GM20431 (cell line): Measurements from ENCODE around the gene EOLA1.
"Not testable (repeated sequence)": the region's sequence is repeated elsewhere in the genome, so short reads cannot be mapped to it uniquely, and the experiment has no call there.

Experiments used
- in situ Hi-C: fragments of 300-500 bp; cut with MseI, MboI; formaldehyde crosslinking; loops from one replicate; pipeline ENCODE4 v1.15.0; 2020; ENCODE audit warnings: low sequenced_read_pairs; ENCODE audit not compliant: unreplicated experiment

EOLA1 gene

GRCh38 chrX:149512225-149512885 is 28.5 kb upstream of the EOLA1 start:
- in situ Hi-C loops, result loop anchor here (25.0 kb wide), 1 partner anchor 125 kb away; the partner anchor contains the start of gene TMEM185A

DNA sequence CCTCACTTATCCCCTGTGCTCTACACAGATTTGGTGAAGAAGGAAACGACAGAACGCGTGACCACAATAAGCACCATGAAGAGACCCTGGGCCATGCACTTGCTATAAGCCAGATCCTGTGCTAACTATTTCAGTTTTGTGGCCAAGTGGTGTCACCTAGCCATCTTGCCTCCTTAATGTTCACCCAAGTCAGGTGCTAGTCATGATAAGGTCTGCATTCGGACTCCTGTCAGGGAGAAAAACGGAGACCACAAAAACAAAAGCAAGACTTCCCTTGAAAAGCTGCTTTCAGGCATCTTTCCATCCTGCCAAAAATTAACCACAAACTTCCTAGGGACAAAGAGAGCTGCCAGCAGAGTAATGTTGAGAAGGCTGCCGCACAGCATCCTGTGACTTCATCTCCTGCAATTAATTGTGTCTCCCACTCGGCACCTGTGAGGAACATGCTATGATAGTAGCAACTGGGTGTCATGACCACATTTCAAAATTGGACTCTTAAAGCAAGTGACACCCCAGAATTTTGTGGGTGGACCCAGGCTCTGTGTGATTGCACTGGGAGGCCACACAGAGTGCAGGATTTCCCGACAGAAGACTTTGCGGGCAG is 26.9 kb upstream of the EOLA1 start:
- in situ Hi-C loops, result loop anchor here (25.0 kb wide), 1 partner anchor 123 kb away; the partner anchor contains the start of gene TMEM185A

DNA sequence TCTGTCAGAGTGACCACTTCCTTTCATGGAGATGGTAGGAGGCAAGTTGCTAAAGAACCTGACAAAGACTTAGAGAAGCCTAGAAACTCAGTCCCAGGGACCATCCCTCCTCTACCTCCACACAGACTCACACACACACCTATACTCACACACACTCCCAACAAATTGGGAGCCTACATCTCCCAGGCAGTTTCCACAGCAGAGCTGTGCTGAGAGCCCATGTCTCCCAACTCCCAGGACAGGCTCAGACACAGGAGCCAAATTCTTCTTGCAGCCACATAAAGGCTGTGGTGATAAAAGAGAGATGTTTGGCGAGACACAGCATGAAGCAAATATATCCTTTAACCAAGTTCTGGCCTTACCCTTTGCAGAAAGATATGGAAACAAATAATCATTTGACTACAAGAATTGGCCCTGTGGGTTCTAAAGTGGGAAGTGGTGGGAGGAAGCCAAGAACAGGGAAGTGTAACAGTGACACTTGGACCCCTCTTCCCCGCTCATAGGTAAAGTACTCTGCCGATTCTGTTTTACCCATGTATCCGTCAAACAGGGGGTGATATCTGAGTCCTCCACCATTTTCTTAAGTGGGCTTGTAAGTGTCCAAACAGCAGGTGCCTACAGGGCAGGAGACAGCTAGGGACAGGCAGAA is 24.7 kb upstream of the EOLA1 start:
- in situ Hi-C loops, result loop anchor here (25.0 kb wide), 1 partner anchor 121 kb away; the partner anchor contains the start of gene TMEM185A

DNA sequence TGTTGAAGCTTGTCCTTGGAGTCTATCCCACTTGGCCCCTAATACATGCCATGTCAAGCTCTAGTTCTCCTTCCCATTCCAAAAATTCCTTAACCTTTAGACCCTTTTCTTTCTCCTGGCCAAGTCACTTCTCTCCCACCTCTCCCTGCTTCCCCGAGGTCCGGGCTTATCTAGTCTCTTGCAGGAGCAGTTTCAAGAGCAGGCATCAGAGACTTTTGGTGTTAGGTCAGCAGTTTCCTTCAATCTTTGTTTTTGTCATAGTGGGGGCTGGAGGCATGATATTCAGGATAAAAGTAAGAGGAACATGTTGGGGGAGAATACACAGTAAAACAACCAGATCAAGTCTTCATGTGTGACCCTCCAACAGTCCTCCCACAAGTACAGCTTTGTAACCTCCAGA is 24.2 kb upstream of the EOLA1 start:
- in situ Hi-C loops, result loop anchor here (25.0 kb wide), 1 partner anchor 121 kb away; the partner anchor contains the start of gene TMEM185A

DNA sequence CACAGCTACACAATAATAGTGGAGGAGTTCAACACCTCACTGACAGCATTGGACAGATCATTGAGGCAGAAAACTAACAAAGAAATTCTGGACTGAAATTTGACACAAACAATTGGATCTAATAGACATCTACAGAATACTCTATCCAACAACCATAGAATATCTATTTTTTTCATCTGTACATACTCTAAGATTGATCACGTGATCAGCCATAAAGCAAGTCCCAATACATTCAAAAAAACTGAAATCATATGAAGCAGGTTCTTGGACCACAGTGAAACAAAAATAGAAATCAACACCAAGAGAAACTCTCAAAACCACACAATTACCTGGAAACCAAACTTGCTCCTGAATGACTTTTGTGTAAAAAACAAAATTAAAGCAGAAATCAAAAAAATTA is 23.5 kb upstream of the EOLA1 start:
- in situ Hi-C loops, result loop anchor here (25.0 kb wide), 1 partner anchor 120 kb away; the partner anchor contains the start of gene TMEM185A

DNA sequence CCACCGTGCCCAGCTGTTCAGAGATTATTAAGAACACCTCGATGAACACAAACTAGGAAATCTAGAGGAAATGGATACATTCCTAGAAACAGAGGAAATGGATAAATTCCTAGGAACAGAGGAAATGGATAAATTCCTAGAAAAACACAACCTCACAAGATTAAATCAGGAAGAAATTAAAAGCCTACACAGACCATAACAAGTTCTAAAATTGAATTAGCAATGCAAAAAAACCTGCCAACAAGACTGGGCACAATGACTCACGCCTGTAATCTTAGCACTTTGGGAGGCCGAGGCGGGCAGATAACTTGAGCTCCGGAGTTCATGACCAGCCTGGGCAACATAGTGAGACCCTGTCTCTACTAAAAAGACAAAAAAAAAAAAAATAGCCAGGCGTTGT is 22.6 kb upstream of the EOLA1 start:
- in situ Hi-C loops, result loop anchor here (25.0 kb wide), 1 partner anchor 119 kb away; the partner anchor contains the start of gene TMEM185A

DNA sequence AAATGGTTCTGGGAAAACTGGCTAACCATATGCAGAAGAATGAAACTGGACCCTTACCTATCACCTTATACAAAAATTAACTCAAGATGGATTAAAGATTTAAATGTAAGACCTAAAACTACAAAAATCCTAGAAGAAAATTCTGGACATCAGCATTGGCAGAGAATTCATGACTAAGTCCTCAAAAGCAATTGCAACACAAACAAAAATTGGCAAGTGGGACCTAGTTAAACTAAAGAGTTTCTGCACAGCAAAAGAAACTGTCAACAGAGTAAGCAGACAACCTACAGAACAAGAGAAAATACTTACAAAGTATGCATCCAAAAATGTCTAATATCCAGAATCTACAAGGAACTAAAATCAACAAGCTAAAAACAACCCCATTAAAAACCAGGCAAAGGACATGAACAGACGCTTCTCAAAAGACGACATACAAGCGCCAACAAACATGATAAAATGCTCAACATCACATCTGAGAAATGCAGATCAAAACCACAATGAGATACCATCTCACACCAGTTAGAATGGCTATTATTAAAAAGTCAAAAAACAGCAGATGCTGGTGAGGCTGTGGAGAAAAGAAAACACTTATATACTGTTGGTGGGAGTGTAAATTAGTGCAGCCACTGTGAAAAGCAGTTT is 20.1 kb upstream of the EOLA1 start:
- in situ Hi-C loops, result loop anchor here (25.0 kb wide), 1 partner anchor 117 kb away; the partner anchor contains the start of gene TMEM185A

GRCh38 chrX:149521438-149521837 is 19.4 kb upstream of the EOLA1 start:
- in situ Hi-C loops, result loop anchor here (25.0 kb wide), 1 partner anchor 116 kb away; the partner anchor contains the start of gene TMEM185A

DNA sequence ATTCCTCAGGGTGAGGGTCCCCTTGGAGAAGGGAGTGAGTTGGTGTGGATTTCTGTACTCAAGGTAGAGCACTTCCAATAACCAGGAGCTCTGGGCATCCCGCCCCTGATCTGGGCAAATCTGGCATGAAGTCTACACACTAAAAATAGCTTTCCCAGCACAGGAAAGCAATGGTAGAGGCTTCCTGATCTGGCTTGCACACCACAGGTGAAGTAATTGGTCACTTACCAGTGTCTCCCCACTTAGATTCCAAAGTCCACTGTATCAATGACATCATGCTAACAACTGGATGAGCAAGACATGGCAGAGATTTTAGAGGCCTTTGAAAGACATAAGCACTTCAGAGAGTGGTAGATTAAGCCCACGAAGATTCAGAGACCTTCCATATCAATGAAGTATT is 17.9 kb upstream of the EOLA1 start:
- in situ Hi-C loops, result loop anchor here (25.0 kb wide), 1 partner anchor 114 kb away; the partner anchor contains the start of gene TMEM185A

DNA sequence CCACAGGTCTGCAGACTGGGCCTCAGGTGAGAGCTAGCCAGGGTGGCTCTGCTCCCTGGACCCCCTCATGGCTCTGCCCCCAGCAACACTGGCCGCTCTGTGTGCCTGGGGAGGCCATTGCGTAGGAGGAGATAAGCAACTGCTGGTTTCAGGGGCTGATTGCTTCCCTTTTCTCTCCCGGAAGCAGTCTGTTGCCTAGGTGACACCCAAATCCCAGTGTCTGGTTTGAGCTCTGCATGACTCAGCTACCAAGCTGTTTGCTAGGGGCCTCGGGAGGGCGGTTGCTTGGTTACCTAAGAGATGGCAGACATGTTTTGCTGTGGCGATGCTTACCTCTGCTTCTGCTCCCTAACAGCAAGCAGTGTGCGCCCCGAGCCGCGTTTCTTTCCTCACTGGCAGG is 15.4 kb upstream of the EOLA1 start:
- in situ Hi-C loops, result not testable (repeated sequence)

GRCh38 chrX:149525903-149526302 is 14.9 kb upstream of the EOLA1 start:
- in situ Hi-C loops, result not testable (repeated sequence)

DNA sequence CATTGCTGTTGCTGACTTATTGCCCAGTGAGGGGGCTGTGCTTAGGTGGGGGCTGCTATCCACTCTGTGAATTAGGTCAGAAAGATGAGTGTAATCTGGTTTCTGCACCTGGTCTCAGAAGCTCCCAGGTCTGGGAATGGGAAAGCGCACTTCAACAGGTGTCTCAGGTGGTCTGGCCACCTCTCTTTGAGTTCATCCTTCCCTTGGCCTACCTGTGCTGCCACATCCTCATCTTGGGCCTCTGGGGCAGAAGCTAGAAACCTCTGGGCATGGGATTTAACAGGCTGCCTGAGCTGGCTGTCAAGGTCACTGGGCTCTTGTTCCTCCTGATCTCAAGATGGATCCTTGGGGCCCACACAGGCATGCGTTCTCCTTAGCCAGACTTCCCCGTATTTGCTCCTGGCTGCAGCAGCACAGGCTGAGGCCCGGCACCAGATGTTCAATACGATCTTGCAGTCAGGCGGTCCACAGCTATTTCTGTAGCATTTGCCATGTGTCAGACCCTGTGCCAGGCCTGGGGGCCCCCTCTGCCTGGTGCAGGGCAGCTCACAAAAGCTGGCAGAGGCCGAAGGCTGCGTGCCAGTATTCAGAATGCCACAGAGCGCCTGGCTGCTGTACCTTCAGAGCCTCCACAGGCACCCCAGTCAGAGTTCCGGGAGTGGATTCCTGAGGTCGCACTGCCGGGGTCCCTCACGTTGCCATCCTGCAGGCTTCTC is 14.3 kb upstream of the EOLA1 start:
- in situ Hi-C loops, result not testable (repeated sequence)

DNA sequence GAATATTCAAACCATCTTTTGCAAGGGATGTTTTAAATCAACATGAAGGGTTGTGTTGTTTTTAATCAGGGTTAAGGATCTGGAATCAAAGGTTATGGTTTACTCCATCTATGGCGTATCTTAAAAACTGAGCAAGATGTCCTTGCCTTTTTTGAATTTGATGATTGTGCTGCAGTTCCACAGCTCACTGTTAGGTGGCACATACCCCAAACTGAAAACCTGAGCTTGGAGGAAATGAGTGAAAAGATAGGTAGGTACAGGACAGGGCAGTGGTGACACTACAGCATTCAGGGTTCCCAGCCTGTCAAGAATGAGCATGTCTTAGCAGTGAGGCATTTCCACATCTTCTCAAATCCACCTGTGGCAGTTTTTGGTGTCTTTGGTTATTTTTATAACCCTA is 13.1 kb upstream of the EOLA1 start:
- in situ Hi-C loops, result no loop called here

GRCh38 chrX:149528381-149528780 is 12.4 kb upstream of the EOLA1 start:
- in situ Hi-C loops, result no loop called here

GRCh38 chrX:149531599-149531998 is 9.2 kb upstream of the EOLA1 start:
- in situ Hi-C loops, result no loop called here

DNA sequence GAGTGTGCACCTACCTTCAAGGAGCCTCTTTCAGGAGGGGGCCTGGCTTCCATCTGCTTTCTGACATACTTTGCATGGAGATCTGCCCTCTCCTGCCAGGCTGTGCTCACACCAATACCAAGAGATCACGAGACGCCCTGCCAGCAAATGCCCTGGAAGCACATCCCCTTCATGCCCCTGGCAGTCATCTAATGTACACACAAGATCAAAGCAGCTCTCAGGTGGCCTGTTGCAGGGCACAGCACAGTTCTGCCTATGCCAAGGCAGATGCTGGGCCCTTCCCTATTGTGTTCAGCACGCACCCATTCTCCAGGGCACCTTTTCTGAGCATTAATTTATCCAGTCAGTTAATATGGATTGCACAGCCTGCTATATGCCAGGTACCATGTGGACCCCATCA is 7.9 kb upstream of the EOLA1 start:
- in situ Hi-C loops, result not testable (repeated sequence)

- in situ Hi-C loops, result not testable (repeated sequence)
Observed at GRCh38 chrX:149533999-149534398, 6.8 kb upstream of the EOLA1 start.

GRCh38 chrX:149534926-149535602 is 5.7 kb upstream of the EOLA1 start:
- in situ Hi-C loops, result not testable (repeated sequence)

GRCh38 chrX:149537474-149537873 is 3.3 kb upstream of the EOLA1 start:
- in situ Hi-C loops, result not testable (repeated sequence)
